Mesenteric fat pad (tissue), 1 donor: ENCODE results near the gene CHRNE. TPM values are rescaled to one million over a fixed set of nuclear protein-coding genes. Genes with fewer than 3 reads are reported as not detected.

Experiments used
- DNase-seq: peaks from one replicate; pipeline ENCODE4 v3.0.0-alpha.2; 2020; ENCODE audit warnings: low spot score
- long read RNA-seq: library from polyadenylated mRNA; unstranded; transcript quantifications from one replicate; pipeline ENCODE4 v2.0.0, GENCODE V29; 2020
- total RNA-seq: library from RNA; stranded (reverse); fragmentation: NEBNext Ultra II Directional; extraction: Animal tissue kit (Norgen Biotek cat#: 25700); gene quantifications from one replicate; pipeline ENCODE4 v1.2.1, GENCODE V29; 2021
- donor health status: DM: yes; HTN: yes; CAD: no.

Gene CHRNE
- total RNA-seq = 1.6 TPM
- long read RNA-seq, partial matches to known transcripts = 1 of 3 reads
- long read RNA-seq, other reads (novel, unspliced or antisense) = 2 of 3 reads

- DNase-seq = no peak
Measured at GRCh38 chr17:4903051-4903818, at the start of gene CHRNE. Gene CHRNE (minus strand): TSS chr17:4903098. CDS start chr17:4903063, 35 bp downstream.

GRCh38 chr17:4951486-4951885 lies 48.6 kb upstream of the CHRNE start:
- no peak for DNase-seq

DNA sequence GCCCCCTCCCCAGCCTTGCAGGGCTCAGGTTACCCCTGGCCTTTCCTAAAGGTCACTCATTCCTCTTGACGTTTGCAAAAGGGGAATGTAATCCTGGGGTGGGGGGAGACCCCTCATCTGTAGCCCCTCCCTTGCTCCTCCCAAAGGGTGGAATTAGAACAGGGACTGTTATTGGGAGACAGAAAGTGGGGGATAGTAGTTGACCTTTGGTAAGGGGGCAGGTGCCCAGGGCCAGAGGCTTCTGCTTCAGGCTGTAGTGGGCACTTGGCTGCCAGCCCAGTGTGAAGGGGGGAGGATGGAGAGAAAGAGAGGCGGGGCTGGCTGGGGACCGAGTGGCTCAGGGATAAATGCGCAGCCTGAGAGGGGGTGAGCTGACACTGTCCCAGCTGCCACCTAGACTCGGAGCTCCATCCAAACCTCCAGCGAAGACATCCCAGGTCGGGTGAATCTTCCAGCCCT lies 47.9 kb upstream of the CHRNE start, which contains the start of gene ENO3:
Gene ENO3, plus strand, starts transcription at position 374 of the 459 bp plus-strand sequence. CDS start 711 bp downstream, outside the sequence.
- no peak for DNase-seq

GRCh38 chr17:4950075-4950745 lies 47.3 kb upstream of the CHRNE start:
- no peak for DNase-seq

DNA sequence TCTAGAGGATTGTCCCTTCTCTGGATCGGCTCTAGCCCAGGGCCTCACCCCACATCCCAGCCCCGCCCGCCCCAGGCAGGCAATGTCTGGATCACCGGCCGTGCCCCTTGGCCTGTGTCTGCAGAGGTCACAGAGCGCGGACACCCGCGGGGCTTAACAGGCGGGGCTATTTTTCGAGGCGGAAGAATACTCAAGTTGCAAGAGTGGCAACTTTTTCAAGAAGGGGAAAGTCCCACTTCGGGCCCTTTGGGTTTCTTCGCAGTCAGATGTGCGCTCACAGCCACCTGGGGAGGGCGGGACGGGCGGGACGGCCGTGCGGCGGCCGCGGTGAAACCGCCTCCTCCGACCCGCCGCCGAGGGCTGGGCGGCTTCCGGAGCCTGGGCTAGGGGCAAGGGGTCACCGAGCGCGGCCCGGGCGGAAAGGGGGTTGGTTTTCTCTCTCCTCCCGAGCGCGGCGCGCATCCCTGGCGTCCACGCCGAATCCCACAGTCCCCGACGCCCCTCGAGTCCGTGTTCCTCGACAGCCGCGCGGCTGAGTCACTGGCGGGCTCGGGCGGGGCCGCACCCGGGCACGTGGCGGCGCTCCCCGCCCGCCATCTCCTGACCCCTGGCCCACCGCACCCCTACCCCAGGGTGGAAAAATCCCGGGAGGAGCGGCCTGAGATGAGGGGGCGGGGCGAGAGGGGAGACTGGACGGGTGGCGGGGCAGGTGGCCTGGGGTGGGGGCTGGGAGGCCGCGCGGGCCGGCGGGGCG lies 46.6 kb upstream of the CHRNE start:
- peak; percentile 93 for DNase-seq

DNA sequence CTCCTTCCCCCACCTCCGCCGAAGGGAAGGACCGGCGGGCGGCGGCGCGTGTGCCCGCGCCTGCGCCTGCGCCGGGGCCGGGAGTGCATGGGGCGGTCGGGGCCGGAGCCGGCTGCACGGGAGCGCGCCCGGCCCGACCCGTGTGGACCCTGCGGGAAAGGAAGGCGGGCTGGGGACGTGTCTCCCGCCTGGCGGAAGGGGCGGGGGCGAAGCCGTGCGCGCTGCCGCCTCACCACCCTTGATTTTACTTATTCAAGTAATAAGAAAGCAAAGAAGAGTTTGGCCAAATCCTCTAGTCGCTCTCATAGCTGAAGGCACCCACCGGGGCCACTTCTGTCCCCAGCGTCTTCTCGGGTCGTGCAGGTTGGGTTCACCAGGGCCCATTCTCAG lies 46.0 kb upstream of the CHRNE start:
- DNase-seq = peak; percentile 94

DNA sequence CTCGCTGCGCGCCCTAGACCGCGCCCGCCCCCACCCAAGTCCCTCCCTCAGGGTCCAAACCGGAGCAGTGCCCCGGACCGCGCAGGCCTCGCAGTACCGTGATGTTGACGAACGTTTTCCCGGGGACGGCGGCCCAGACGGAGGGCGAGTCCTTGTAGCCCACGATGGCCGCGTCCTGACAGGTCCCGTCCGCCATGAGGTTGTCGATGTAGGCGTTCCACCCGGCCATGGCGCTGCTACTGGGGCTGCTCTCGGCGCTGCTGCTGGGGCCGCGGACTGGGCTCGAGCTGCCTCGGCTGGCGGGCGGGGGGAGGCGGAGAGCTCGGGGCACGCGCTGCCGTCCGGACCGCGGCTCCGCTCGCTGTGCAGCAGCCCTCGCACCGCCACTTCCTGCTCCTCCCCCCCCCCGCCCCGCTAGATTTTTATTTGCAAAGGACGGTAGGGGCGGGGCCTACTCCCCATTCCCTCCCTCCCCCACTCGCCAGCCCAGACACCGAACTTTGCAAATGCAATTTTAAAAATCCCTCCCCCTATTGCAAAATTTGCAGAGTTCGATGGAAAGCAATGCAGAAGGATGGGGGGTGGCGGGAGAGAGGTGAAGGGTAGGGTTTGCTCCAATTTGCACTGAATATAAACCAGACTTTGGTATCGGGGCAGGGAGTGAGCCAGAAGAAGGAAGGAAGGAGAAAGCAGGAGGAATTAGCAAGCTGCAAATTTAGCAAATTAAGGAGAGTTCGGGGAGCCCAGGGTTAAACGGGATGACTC lies 45.5 kb upstream of the CHRNE start, which contains the start of gene PFN1:
Gene PFN1, minus strand, starts transcription at position 365 of the 765 bp plus-strand sequence. Its CDS starts 136 bp downstream, at position 229.
- DNase-seq = peak; percentile 93

DNA sequence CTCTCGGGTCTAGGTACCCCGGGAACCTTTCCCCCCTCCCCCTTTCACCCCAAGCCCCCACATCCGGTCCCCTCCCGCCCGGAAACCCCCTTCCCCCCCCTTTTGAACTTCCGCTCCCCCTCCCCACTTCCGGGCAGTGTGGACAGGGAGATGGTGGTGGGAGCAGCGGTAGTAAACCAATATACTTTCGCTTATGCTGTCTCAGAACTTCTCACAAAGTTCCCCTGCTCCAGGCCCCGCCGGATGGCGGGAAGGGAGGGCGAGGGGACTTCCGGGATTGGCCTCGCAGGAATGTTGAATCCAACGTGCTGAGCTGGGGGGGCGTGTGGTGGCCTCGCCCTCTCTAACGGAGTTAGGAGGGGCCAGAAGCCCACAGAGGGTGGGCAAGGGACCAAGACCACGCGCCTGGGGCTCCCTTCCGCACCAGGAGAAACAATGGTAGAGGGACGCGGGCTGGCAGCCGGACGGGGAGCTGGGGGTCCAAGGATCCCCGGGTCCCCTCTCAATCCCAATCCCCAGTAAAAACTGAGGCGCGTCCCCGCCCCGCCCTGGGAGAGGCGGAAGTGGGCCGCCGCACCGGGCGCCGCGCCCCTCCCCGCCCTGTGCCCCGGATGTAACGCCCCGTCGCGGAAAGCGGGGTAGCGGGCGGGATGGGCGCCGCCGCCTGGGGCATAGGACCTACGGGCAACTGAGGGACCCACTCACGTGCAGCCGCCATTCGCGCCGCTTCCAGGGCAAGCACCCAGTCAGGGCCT lies 44.7 kb upstream of the CHRNE start:
- DNase-seq = no peak

DNA sequence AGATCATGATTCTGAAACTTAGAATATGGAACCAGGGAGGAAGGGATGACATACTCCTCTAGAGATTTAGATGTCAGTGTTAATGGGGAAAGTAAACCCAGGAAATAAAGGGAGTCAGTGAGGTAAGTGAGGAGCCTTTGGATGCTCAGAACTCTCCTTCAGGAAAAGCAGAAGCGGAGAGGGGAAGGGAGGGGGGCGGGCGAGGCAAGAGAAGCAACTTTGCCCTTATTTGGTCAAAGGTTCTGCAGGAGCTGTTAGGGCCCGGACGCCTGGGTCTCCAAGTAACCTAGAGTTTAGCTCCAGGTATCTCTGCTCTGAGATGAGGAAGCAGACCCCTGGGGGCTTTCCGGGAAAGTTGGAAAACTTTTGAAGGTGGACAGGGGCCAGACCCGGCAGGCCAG lies 44.1 kb upstream of the CHRNE start:
- DNase-seq = no peak

DNA sequence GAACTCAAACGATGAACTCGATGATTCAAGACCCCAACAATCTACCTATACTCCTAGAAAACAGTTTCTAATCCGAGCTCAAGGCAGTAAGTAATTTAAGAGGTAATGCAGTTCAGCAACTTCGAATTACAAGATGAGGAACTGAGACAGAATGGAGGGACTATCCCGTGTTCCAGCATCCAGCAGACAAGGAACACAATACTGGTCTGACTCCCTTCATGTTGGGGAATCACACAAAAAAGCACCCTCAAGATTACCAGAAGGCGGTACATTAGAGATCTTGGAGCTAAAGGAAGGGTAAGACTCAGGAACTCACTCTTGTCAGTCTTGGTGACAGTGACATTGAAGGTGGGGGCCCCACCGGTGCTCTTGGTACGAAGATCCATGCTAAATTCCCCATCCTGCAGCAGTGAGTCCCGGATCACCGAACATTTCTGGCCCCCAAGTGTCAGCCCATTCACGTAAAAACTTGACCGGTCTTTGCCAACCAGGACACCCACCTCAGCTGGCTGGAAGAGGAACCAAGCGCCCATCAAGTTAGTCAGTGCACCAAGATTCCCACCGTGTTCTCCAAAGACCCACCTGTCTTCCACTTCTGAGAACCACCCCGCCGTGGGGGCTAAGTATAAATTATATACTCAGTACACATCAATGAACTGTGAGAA lies 43.5 kb upstream of the CHRNE start:
- no peak for DNase-seq

GRCh38 chr17:4945944-4946280 lies 43.0 kb upstream of the CHRNE start:
- DNase-seq = no peak

- DNase-seq = no peak
Measured at GRCh38 chr17:4945176-4945943, 42.5 kb upstream of the CHRNE start.

DNA sequence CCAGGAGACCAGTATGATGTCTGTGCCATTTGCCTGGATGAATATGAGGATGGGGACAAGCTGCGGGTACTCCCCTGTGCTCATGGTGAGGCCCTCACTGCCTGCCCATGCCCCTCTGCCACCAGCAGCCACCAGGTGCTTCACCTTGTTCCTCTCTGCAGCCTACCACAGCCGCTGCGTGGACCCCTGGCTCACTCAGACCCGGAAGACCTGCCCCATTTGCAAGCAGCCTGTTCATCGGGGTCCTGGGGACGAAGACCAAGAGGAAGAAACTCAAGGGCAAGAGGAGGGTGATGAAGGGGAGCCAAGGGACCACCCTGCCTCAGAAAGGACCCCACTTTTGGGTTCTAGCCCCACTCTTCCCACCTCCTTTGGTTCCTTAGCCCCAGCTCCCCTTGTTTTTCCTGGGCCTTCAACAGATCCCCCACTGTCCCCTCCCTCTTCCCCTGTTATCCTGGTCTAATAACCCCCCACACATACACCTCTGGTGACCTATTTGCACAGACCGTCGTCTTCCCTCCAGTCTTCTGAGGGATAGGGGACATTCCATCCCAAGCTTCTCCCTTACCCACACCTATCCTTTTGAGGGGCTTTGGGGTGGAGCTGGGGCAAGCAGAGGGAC lies 41.8 kb upstream of the CHRNE start:
- DNase-seq = no peak

DNA sequence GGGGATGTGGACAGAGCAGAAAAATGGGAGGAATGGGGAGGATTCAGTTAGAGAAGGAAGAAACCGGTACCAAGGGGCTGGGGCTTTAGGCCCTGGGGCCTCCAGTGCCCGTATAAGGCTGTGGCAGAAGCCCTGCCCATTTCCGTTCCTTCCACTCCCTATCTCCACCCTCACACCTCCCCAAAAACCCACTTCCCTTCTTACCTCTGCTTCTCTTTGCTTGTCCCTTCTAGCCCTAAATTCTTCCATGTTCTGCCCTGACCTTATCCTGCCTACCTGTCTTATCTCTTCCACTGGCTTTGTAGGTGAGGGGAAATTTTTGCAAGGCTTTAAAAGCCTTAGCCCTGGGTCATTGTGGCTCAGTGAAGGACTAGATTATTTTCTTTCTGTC lies 41.3 kb upstream of the CHRNE start:
- DNase-seq = no peak

DNA sequence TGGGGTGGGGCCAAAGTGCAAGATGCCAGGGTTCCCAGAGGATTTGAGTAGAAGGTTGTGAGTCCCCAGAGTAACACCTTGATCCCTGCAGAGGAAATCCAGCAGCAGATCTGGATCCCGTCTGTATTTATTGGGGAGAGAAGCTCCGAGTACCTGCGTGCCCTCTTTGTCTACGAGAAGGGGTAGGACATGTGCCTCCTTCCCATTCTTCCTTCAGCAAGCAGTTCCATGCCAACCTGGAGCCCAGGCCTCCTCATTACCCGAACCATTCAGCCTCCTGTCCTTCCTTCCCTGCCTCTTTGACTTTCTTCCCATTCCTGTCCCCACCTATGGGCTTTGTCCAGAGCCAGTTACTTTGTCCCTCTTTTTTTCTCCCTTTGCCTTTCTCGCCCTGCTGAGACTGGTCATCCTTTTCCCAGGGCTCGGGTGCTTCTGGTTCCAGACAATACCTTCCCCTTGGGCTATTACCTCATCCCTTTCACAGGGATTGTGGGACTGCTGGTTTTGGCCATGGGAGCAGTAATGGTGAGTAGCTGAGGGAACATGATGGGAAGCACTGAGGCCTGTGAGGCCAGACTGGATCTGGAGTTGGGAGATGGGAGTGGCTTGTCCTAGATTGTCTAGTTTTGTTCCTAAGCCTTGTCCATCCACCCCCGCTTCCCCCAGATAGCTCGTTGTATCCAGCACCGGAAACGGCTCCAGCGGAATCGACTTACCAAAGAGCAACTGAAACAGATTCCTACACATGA lies 40.0 kb upstream of the CHRNE start:
- no peak for DNase-seq

DNA sequence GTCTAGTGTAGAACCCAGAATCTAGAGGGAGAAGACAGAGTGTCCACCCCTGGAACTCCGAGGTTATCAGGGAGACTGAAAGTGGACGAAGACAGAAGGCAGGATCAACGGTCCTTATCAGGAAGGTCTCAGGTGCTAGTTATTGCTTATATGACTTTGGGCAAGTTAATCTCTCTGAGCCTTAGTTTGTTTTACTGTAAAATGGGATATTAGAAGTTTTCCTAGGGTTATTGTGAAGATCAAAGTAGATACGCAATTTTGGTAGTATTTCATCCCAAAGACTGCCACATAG lies 38.4 kb upstream of the CHRNE start:
- DNase-seq = no peak

DNA sequence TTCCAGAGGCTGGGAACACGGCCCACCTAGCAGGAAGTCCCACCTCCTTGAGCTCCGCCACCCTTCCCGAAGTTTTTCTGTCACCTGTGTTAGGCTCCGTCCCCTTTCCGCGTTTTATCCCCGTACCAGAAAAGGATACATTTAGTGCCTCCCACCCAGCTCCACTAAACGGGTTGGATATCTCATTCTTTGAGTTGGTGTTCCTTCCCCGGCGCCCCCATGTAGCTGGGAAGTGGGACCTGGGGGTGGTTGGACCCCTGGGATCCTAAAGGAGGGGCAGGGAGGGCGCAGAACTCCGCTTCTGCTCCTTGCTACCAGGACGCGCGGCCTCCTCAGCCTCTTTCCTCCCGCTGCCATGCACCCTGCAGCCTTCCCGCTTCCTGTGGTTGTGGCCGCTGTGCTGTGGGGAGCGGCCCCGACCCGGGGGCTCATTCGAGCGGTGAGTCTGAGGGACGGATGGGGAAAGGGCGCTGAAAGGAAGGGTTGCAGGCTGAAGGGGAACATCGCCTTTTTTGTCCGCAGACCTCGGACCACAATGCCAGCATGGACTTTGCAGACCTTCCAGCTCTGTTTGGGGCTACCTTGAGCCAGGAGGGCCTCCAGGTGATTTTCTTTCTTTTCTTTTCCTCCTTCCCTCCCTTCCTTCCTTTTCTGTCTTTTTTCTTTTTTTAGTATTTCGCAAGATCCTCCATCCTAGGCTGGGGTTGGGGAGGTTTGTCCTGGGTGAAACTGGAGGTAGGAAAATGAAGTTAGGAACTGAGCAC lies 37.8 kb upstream of the CHRNE start:
- DNase-seq = no peak
